Activated naive CD4-positive, alpha-beta T cell treated with anti-CD3 and anti-CD28 coated beads, Interleukin-2, amount 50 U/mL, for 16 hours (primary cell): ENCODE data around the gene KDM4C.

Experiments used
- DNase-seq: peaks from one replicate; pipeline ENCODE4 v3.0.0-alpha.2; 2020

Gene KDM4C

GRCh38 chr9:6870650-6871477 is 113.1 kb downstream of the KDM4C start:
- no peak for DNase-seq

- no peak for DNase-seq
Measured at GRCh38 chr9:6873857-6874256, 116.1 kb downstream of the KDM4C start.

GRCh38 chr9:6876195-6876894 is 118.6 kb downstream of the KDM4C start:
- DNase-seq: no peak

- DNase-seq: no peak
Measured at GRCh38 chr9:6877671-6878161, 119.9 kb downstream of the KDM4C start.

GRCh38 chr9:6880626-6881025 is 122.9 kb downstream of the KDM4C start:
- DNase-seq: no peak

- no peak for DNase-seq
Measured at GRCh38 chr9:6884101-6884500, 126.3 kb downstream of the KDM4C start.

- DNase-seq: no peak
Measured at GRCh38 chr9:6884990-6885389, 127.2 kb downstream of the KDM4C start.

GRCh38 chr9:6887051-6887450 is 129.3 kb downstream of the KDM4C start:
- DNase-seq: no peak

GRCh38 chr9:6889868-6890267 is 132.1 kb downstream of the KDM4C start:
- no peak for DNase-seq

GRCh38 chr9:6893350-6894131 is 135.8 kb downstream of the KDM4C start:
- DNase-seq: no peak

GRCh38 chr9:6894135-6894534 is 136.4 kb downstream of the KDM4C start:
- DNase-seq: no peak

- no peak for DNase-seq
Measured at GRCh38 chr9:6895754-6896153, 138.0 kb downstream of the KDM4C start.

GRCh38 chr9:6896562-6896961 is 138.8 kb downstream of the KDM4C start:
- DNase-seq: no peak

GRCh38 chr9:6897207-6897822 is 139.5 kb downstream of the KDM4C start:
- DNase-seq: no peak

- DNase-seq: no peak
Measured at GRCh38 chr9:6897898-6898302, 140.1 kb downstream of the KDM4C start.

- no peak for DNase-seq
Measured at GRCh38 chr9:6899274-6899673, 141.5 kb downstream of the KDM4C start.

- DNase-seq: no peak
Measured at GRCh38 chr9:6900440-6900883, 142.7 kb downstream of the KDM4C start.

GRCh38 chr9:6901180-6901579 is 143.4 kb downstream of the KDM4C start:
- DNase-seq: no peak

GRCh38 chr9:6902423-6902822 is 144.7 kb downstream of the KDM4C start:
- no peak for DNase-seq

- DNase-seq: no peak
Measured at GRCh38 chr9:6904371-6904770, 146.6 kb downstream of the KDM4C start.

- no peak for DNase-seq
Measured at GRCh38 chr9:6905850-6906375, 148.1 kb downstream of the KDM4C start.

GRCh38 chr9:6907772-6908381 is 150.1 kb downstream of the KDM4C start:
- no peak for DNase-seq
